ENCODE measurements around the gene NKD1.

DNA sequence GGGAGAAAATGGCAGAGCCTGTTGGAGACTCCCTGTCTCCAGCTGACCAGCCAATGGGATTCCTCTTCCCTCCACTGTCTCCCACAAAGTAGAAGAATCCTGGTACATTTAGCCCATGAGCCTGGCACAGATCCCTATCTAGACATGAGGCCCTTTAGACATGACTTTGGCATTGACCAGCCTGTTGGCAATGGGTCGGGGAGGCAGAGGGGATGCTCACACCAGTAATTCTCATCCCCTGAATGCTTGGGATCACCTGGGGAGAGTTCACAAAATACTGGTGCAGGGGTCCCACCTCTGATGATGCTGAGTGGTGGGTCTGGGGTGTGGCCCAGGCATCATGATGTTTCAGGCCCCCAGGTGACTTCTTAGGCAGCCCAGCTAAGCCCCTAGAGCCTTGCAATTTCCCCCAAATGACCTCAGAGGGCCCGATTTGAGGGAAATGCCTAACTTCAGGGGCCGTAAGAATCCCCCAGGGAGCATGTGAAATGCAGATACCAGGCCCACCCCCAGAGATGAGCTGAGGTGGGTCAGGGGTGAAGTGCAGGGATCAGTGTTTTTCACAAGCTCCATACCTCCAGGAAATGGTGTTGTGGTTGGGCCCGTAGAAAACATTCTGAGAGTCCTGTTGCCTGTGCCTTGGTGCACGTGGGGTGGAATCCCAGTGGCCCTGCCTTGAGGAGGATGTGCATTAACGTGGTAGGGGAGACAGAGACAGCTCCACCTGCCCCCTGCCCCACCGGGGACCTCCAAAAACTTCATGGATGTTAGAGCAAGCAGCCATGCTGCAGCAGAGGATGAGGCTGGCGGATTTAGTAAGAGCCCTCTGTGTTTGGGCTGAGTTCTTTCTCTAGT, 90.8 kb downstream of the NKD1 start:
- TF ChIP-seq CTCF (conservative IDR thresholded peaks at IDR 0.05; ENCODE audit: low read length), result no peak
- no peak for TF ChIP-seq EZH2phosphoT487 (IDR thresholded peaks at IDR 0.05; ENCODE audit: borderline replicate concordance)

Measured in Loucy (cell line).